Measurements from ENCODE around the gene NCAPD3. TPM values are rescaled to one million over a fixed set of nuclear protein-coding genes. Genes with fewer than 3 reads are reported as not detected.

Gene NCAPD3
- total and polyA plus RNA-seq, 2 donors (not counting 3 experiments of a cell fraction or from before 2014, with no cell fraction given) = 22.6 to 43.8 TPM

- intact Hi-C loops (cut with micrococcal nuclease) (loop anchor here (5.0 kb wide), 1 partner anchor 78 kb away; the partner anchor contains the start of genes NCAPD3 and VPS26B), dilution Hi-C loops (cut with MboI; ENCODE audit: extremely low pct_ligation_motif_present, low sequenced_read_pairs) (no loop called here)
- POLR2A ChIA-PET = no interaction called here
- Histone ChIP-seq H3K9ac (replicated peaks; ENCODE audit: extremely low read depth, insufficient read depth, low read length) (no peak overlapping the region), H2AFZ (ENCODE audit: low read depth, low read length) (no peak overlapping the region), H3K36me3 (ENCODE audit: control insufficient read depth in 2 of 2, extremely low read depth in 1 of 2, insufficient read depth in 2 of 2, low read length in 2 of 2) (peaks cover 20 to 26% of the 10 kb centered on the region in 2 experiments), H3K79me2 (ENCODE audit: control insufficient read depth, insufficient read depth, low read length) (no peaks in the 10 kb centered on the region), H4K20me1 (replicated peaks; ENCODE audit: control insufficient read depth, extremely low read depth, insufficient read depth, low read length) (no peaks in the 10 kb centered on the region), H3K9me3 (replicated peaks; ENCODE audit: control insufficient read depth, insufficient read depth, low read length) (no peaks in the 10 kb centered on the region), H3K9me1 (replicated peaks; ENCODE audit: control insufficient read depth, extremely low read depth, insufficient read depth, low read length) (no peaks in the 10 kb centered on the region), H3K27ac (ENCODE audit: insufficient read depth, low read depth, low read length) (no peak overlapping the region), H3K4me3 (replicated peaks in 1 of 3; ENCODE audit: insufficient read depth in 1 of 3, low read depth in 1 of 3, low read length in 3 of 3) (no peak overlapping the region), H3K27me3 (ENCODE audit: control insufficient read depth in 2 of 2, insufficient read depth in 2 of 2, low read length in 2 of 2) (no peaks in the 10 kb centered on the region), H3K4me2 (ENCODE audit: insufficient read depth, low read length) (no peak overlapping the region), H3K4me1 (ENCODE audit: control insufficient read depth, extremely low read depth, insufficient read depth, low read length) (no peaks in the 10 kb centered on the region)
- no peak for TF ChIP-seq FOS (IDR thresholded peaks at IDR 0.05; ENCODE audit: borderline replicate concordance, insufficient read depth, low read length)
- no peak for TF ChIP-seq EZH2 (IDR thresholded peaks at IDR 0.05; ENCODE audit: borderline replicate concordance, low read depth, low read length, severe bottlenecking)
- TF ChIP-seq POLR2A (IDR thresholded peaks at IDR 0.05; ENCODE audit: low read depth, low read length) = no peak
- no peak for TF ChIP-seq POLR2AphosphoS5 (IDR thresholded peaks at IDR 0.05; ENCODE audit: insufficient read depth, low read depth, low read length)
- TF ChIP-seq, protein P1, sequence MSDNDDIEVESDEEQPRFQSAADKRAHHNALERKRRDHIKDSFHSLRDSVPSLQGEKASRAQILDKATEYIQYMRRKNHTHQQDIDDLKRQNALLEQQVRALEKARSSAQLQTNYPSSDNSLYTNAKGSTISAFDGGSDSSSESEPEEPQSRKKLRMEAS (IDR thresholded peaks at IDR 0.05; ENCODE audit: insufficient read depth, insufficient read length) = no peak
- no TSS peak for BruUV-seq (replicated peaks)
- FAIRE-seq (no peak), DNase-seq (ENCODE audit: low read depth, low spot score) (no peak)
- CTCF ChIA-PET = interaction anchor here (1.2 to 1.5 kb wide), 2 partner anchors 94 to 216 kb away, joined by 3 to 10 read pairs; no protein-coding TSS in a partner anchor
These were observed 79.0 kb downstream of the NCAPD3 start for GRCh38 chr11:134144744-134145143.

- dilution Hi-C loops (cut with MboI; ENCODE audit: extremely low pct_ligation_motif_present, low sequenced_read_pairs) (no loop called here), intact Hi-C loops (cut with micrococcal nuclease) (no loop called here)
These were observed 80.0 kb downstream of the NCAPD3 start for GRCh38 chr11:134143801-134144200.

More at GRCh38 chr11:134143801-134144200, 80.0 kb downstream of the NCAPD3 start:
- ChIA-PET CTCF (interaction anchor here (1.2 to 1.5 kb wide), 2 partner anchors 93 to 216 kb away, joined by 3 to 10 read pairs; no protein-coding TSS in a partner anchor), POLR2A (no interaction called here)
- Histone ChIP-seq H3K4me3 (replicated peaks in 1 of 3; ENCODE audit: insufficient read depth in 1 of 3, low read depth in 1 of 3, low read length in 3 of 3) (no peak overlapping the region), H3K4me1 (ENCODE audit: control insufficient read depth, extremely low read depth, insufficient read depth, low read length) (no peaks in the 10 kb centered on the region), H3K27ac (ENCODE audit: insufficient read depth, low read depth, low read length) (no peak overlapping the region), H3K9me3 (replicated peaks; ENCODE audit: control insufficient read depth, insufficient read depth, low read length) (no peaks in the 10 kb centered on the region), H3K4me2 (ENCODE audit: insufficient read depth, low read length) (no peak overlapping the region), H3K9me1 (replicated peaks; ENCODE audit: control insufficient read depth, extremely low read depth, insufficient read depth, low read length) (no peaks in the 10 kb centered on the region), H3K27me3 (ENCODE audit: control insufficient read depth in 2 of 2, insufficient read depth in 2 of 2, low read length in 2 of 2) (no peaks in the 10 kb centered on the region), H4K20me1 (replicated peaks; ENCODE audit: control insufficient read depth, extremely low read depth, insufficient read depth, low read length) (no peaks in the 10 kb centered on the region), H3K9ac (replicated peaks; ENCODE audit: extremely low read depth, insufficient read depth, low read length) (no peak overlapping the region), H2AFZ (ENCODE audit: low read depth, low read length) (no peak overlapping the region), H3K36me3 (ENCODE audit: control insufficient read depth in 2 of 2, extremely low read depth in 1 of 2, insufficient read depth in 2 of 2, low read length in 2 of 2) (peaks cover 13 to 19% of the 10 kb centered on the region in 2 experiments), H3K79me2 (ENCODE audit: control insufficient read depth, insufficient read depth, low read length) (no peaks in the 10 kb centered on the region)
- BruUV-seq (replicated peaks) = no TSS peak
- TF ChIP-seq POLR2A (IDR thresholded peaks at IDR 0.05; ENCODE audit: low read depth, low read length) (no peak), EZH2 (IDR thresholded peaks at IDR 0.05; ENCODE audit: borderline replicate concordance, low read depth, low read length, severe bottlenecking) (no peak), JUN (IDR thresholded peaks at IDR 0.05; ENCODE audit: borderline replicate concordance, insufficient read depth, insufficient read length, low read depth) (no peak)
- DNase-seq (ENCODE audit: low read depth, low spot score) = no peak
- no peak for FAIRE-seq
